ENCODE results near the gene LRSAM1. TPM values are rescaled to one million over a fixed set of nuclear protein-coding genes. Genes with fewer than 3 reads are reported as not detected.

Gene LRSAM1
- total and polyA plus RNA-seq, 9 of the 15 experiments (the other 6 are each of a cell fraction or from before 2014, with no cell fraction given), result 0.07 to 16.2 (median 4.7) TPM

GRCh38 chr9:127509261-127509954 lies 58.1 kb downstream of the LRSAM1 start (continued):
- TF ChIP-seq HNRNPH1 (optimal IDR thresholded peaks at IDR 0.05; ENCODE audit: low read depth, low read length) (no peak), KLF16 (IDR thresholded peaks at IDR 0.05) (no peak), ZBTB12 (CRISPR knock-in tag; IDR thresholded peaks at IDR 0.05) (no peak), ARID2 (IDR thresholded peaks at IDR 0.05) (no peak), SRSF1 (IDR thresholded peaks at IDR 0.05; ENCODE audit: low read depth, low read length) (no peak), RERE (CRISPR knock-in tag; IDR thresholded peaks at IDR 0.05; ENCODE audit: borderline replicate concordance) (no peak), STAG1 (CRISPR knock-in tag; IDR thresholded peaks at IDR 0.05; ENCODE audit: borderline replicate concordance) (no peak), TEAD2 (tag; IDR thresholded peaks at IDR 0.05) (no peak)
- TF ChIP-seq, protein P1, sequence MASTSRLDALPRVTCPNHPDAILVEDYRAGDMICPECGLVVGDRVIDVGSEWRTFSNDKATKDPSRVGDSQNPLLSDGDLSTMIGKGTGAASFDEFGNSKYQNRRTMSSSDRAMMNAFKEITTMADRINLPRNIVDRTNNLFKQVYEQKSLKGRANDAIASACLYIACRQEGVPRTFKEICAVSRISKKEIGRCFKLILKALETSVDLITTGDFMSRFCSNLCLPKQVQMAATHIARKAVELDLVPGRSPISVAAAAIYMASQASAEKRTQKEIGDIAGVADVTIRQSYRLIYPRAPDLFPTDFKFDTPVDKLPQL (IDR thresholded peaks at IDR 0.05; ENCODE audit: extremely low read depth, insufficient read length), result no peak
- TF ChIP-seq, protein P2, sequence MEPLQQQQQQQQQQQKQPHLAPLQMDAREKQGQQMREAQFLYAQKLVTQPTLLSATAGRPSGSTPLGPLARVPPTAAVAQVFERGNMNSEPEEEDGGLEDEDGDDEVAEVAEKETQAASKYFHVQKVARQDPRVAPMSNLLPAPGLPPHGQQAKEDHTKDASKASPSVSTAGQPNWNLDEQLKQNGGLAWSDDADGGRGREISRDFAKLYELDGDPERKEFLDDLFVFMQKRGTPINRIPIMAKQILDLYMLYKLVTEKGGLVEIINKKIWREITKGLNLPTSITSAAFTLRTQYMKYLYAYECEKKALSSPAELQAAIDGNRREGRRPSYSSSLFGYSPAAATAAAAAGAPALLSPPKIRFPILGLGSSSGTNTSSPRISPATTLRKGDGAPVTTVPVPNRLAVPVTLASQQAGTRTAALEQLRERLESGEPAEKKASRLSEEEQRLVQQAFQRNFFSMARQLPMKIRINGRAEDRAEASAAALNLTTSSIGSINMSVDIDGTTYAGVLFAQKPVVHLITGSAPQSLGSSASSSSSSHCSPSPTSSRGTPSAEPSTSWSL (CRISPR knock-in tag; IDR thresholded peaks at IDR 0.05; ENCODE audit: borderline replicate concordance), result no peak
- TF ChIP-seq, protein P3, sequence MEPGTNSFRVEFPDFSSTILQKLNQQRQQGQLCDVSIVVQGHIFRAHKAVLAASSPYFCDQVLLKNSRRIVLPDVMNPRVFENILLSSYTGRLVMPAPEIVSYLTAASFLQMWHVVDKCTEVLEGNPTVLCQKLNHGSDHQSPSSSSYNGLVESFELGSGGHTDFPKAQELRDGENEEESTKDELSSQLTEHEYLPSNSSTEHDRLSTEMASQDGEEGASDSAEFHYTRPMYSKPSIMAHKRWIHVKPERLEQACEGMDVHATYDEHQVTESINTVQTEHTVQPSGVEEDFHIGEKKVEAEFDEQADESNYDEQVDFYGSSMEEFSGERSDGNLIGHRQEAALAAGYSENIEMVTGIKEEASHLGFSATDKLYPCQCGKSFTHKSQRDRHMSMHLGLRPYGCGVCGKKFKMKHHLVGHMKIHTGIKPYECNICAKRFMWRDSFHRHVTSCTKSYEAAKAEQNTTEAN (CRISPR knock-in tag; IDR thresholded peaks at IDR 0.05), result no peak

All from K562 (cell line).